GM18511 (cell line): ENCODE data around the gene DCAF4.
"Not testable (repeated sequence)": the region's sequence is repeated elsewhere in the genome, so short reads cannot be mapped to it uniquely, and the experiment has no call there.

ENCODE experiments used
- ATAC-seq: cut with Tn5 transposase; IDR thresholded peaks from one replicate; pipeline ENCODE4 v1.9.1; 2021; ENCODE audit warnings: mild to moderate bottlenecking, moderate library complexity; ENCODE audit not compliant: unreplicated experiment

DCAF4 gene

GRCh38 chr14:72966038-72966437 lies 39.8 kb downstream of the DCAF4 start:
- no peak for ATAC-seq

DNA sequence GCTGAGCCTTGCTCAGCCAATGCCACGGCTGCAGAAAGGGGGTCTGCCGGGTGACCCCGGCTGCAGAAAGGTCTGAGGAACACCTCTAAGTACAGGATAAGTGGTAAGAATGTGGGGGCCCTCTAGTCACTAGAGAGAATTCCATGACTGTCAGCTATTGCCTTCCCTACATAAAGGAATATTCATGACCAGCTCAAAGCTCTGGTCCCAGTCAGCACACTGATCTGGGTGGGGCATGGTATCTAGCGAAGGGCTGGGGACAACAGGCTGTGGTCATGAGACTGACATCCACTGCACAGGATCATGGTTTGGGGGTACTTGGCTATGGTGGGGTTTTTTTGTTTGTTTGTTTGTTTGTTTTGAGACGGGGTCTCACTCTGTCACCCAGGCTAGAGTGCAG lies 42.1 kb downstream of the DCAF4 start:
- ATAC-seq, result no peak

DNA sequence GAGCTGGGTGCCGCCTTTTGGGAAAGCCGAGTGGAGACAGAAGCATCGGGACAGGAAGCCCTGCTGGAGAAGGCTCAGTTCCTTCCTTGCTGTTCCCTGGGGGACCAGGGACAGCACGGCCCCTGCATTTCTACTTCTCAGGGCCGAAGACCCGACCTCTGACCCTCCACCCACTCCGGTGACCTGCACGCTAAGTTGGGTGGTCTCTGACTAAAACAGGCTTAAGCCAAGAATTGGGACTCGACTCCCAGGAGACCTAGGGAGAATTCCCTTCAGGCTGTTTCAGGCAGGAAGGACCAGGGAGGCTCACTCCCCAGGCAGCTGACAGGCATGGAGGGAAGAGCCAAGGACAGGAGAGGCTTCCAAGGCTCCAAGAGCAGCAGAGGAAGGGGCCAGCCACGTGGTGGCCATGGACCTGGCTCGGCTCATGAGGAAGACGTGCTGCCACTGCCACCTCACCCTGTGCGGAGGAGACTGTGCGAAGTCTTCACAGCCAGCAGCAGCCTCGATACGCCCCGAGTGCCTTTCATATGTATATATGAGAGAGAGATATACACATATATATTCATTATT lies 43.9 kb downstream of the DCAF4 start:
- no peak for ATAC-seq

GRCh38 chr14:72970824-72971434 lies 44.7 kb downstream of the DCAF4 start:
- ATAC-seq, result no peak

DNA sequence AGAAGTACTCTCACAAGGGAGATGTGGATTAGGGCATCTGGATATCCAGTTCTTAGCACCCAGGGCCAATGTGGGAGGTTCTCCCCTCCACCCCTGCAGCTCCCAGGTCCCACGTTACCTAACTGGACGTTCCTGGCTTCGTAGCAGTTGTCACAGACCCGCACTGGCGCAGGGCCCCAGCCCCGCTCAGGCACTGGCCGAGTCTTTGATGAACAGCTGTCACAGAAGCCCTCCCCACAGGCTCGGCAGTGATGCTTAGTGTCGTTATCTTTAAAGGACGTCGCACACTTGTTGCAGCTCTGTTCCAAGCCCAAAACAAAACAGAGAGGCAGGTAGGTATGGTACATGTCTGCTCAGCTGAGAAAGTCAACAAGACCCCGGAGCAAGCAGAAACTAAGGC lies 48.4 kb downstream of the DCAF4 start:
- ATAC-seq, result no peak

DNA sequence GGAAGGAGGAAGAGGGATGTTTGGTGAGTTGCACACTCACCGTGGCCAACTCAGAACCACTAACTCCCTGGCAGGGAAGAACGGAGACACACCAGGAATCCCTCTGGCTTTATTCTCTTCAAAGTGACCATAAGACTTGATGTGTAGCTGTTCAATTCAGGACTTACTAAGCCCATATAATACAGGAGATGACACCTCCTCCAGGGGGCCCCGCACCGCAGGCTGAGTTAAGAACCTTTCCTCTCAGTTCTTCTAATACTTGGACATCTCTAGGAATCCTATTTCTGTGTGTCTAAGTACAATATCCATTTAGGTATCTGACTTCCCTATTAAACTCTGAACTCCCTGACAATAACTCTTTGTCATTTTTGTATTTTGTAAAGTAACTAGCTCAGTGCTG lies 49.5 kb downstream of the DCAF4 start:
- no peak for ATAC-seq

DNA sequence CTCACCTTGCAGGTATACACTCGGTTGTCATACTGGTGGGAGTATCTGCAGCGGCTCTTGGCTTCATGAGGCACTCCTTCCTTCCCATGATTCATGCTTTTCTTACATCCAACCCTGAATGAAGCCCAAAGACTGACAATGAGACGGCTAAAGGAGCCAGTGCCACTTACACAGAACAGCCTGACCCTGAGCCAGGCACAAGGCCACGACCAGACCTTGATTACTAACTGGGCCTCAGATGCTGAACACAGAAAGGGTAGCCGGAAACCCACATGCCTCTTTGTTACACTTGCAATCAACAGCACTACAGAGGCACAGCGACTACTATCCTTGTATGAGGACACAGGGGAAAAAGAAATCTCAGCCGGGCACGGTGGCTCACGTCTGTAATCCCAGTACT lies 52.6 kb downstream of the DCAF4 start:
- ATAC-seq, result no peak

GRCh38 chr14:72980863-72981262 lies 54.6 kb downstream of the DCAF4 start:
- ATAC-seq, result no peak

DNA sequence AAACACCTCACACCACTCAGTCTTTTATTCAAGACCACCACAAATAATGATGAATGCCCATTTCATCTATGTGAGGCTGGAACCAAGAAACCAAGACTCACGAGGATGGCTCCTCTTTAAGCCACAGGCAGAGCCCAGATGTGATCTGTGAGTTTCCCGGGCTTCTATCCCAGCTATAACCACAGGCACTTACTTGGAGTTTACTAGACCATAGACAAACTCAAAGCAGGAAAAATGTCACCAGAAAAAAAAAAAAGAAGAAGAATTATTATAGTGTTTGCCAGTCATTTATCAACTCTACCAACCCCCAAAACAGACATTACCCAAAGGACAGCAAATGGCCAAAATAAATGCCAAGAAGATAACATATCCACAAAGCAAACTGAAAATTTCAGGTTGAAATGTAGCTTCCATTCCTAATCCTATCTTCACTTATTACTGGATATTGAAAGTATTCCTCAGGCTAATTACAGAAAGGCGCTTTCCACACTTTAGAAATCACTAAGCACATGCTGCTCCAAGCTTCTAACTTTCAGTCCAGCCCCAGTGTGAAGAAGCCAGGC lies 56.0 kb downstream of the DCAF4 start:
- no peak for ATAC-seq

DNA sequence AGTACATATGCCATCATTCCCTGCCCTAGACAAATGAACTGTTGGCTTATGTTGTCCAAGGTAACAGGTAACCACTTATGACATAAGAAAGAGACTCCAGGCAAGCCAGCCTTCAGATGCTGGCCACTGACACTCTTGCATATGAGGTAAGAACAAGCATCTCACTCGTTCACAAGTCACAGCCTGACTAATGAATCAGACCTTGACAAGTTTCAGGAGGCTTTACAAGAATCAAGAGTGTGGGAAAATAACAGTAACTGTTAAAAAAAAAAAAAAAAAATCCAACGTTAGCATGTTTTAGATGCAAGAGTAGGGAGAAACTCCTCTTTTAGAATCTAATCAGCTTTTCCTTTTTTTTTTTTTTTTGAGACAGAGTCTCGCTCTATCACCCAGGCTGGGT lies 60.0 kb downstream of the DCAF4 start:
- no peak for ATAC-seq

GRCh38 chr14:72986857-72987256 lies 60.6 kb downstream of the DCAF4 start:
- ATAC-seq, result no peak

DNA sequence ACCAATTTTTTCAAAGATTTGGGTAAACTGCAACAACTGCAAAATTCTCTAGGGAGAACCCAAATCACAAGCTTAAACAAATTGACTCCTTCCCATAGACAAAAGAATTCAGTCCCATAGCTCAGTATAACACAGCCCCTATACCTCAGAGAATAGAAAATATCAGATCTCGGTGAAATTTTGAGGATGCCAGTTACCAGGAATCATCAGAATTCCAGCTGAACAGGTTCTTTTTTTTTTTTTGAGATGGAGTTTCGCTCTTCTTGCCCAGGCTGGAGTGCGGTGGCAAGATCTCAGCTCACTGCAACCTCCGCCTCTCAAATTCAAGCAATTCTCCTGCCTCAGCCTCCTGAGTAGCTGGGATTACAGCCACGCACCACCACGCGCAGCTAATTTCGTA lies 63.9 kb downstream of the DCAF4 start:
- ATAC-seq, result no peak

DNA sequence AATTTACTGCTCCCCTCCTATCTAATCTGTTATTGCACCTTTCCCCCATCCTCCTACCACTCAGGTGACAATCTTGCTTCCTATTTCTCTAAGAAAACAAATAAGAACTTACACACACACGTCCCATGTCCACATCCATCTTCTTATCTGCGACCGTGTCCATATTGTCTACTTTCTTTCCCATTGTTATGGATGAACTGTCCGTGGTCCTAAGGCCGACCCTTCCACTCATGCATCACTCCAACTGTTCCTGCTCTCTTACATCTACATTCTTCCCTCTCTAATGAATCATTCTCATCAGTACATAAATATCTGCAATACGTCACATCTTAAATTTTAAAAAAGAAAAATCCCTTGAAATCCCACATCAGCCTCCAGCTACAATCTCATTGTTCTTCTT lies 70.7 kb downstream of the DCAF4 start:
- ATAC-seq, result no peak

GRCh38 chr14:72998252-72998903 lies 72.1 kb downstream of the DCAF4 start:
- ATAC-seq, result no peak

DNA sequence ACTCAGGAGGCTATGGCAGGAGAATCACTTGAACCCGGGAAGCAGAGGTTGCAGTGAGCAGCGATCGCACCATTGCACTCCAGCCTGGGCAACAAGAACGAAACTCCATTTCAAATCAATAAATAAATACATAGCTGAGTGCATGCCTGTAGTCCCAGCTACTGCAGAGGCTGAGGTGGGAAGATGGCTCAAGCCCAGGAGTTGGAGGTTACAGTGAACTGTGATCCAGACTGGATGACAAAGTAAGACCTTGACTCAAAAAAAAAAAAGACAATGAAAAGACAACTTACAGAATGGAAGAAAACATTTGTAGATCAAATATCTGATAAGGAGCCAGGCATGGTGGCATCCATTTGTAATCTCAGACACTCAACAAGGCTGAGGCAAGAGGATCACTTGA lies 73.1 kb downstream of the DCAF4 start:
- no peak for ATAC-seq

DNA sequence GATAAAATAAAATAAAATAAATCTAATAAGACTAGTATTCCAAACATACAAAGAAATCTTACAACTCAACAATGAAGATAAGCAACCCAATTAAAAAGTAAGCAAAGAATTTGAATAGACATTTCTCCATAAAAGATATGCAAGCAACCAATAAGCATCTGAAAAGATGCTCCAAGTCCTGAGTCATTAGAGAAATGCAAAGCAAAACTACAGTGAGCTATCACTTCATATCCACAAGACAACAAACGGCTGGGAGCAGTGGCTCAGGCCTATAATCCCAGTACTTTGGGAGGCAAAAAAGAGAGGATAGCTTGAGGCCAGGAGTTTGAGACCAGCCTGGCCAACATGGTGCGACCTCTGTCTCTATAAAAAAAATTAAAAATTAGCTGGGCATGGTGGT lies 73.8 kb downstream of the DCAF4 start:
- ATAC-seq, result no peak

DNA sequence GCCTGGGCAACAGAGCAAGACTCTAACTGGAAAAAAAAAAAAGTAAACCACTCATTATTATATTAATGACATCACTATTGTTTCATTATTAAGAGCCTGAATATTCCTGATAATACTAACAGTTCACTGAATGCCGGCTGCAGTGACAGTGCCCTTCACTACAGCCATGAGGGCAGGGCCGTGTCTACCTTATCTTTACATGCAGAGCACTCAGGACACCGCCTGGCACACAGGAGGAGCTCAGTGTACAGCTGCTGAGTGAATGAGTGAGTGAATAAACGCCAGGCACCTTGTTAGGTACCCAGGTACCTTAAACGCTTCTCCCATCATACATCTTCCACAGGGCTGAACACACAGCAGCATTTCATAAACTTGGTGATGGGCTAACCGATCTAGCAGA lies 77.4 kb downstream of the DCAF4 start:
- ATAC-seq, result no peak

- ATAC-seq, result not testable (repeated sequence)
Measured at GRCh38 chr14:73004641-73005040, 78.4 kb downstream of the DCAF4 start.

- ATAC-seq, result no peak
Measured at GRCh38 chr14:73007835-73008234, 81.6 kb downstream of the DCAF4 start.

DNA sequence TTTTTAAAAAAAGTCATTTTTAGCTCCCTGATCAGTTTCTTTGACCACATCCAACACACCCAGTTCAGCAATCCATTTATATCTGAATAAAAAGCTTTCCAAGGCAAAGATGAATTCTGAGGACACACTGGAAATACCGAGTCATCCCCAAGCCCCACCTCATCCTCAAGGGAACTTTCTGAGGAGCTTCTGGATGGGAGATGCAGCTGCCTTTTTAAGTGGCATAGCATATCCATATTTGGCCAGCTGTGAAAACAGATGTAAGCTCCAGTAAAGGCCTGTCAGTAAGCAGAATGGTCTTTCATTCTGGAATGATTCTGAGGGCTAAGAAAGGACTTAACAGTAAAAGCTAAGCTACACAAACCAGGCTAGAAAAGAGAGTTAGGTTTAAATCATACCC lies 82.2 kb downstream of the DCAF4 start:
- no peak for ATAC-seq
